Endothelial cell of hepatic sinusoid (primary cell): ENCODE results near the gene KRT6B.

Experiments used
- in situ Hi-C: cut with HindIII; loops from 2 replicates; pipeline ENCODE4 v1.10.0; 2017; ENCODE audit warnings: low sequenced_read_pairs

Gene KRT6B

DNA sequence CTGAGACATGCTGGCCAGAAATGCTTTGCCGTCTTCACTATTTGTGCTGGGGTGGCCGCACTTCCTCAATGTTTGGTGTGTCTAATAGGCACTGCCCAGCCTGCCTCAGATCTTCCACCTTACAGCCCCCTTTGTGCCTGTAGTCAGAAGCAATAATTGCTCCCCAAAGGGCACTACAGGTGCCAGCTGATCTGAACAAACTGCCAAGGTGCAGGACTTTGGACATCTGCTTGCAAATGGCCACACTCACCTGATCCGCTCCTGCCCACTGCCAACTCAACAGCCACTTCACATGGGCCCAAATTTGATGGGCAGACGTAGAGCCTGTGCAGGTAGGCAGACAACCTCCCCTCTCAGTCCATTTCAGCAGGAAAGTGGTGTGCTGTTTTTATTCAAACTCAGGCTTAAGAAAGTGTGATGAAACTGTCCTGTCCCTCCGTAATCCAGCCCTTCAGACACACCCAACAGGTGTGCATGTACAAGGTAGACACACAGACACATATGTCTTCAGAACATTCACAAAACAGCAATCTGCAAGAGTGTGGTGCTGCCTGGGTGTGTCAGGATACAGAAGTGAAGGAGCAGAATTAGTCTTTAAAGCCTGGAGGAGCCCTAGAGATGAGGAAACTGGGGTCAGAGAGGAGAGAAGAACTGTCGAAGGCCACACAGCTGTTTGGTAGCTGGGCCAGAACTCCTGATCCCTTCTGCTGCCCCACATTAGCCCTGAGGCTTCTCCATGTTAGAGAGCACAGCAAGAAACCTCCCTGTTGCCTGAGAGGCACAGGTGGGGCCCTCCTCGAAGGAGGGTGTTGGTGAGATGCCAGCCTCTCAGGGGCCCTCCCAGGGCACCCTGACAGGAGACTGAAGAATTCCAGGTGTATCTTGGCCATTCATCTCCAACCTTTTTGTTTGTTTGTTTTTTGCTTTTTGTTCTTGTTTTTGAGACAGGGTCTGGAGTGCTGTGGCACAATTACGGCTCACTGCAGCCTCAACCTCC, 13.3 kb downstream of the KRT6B start:
- in situ Hi-C loops = no loop called here

DNA sequence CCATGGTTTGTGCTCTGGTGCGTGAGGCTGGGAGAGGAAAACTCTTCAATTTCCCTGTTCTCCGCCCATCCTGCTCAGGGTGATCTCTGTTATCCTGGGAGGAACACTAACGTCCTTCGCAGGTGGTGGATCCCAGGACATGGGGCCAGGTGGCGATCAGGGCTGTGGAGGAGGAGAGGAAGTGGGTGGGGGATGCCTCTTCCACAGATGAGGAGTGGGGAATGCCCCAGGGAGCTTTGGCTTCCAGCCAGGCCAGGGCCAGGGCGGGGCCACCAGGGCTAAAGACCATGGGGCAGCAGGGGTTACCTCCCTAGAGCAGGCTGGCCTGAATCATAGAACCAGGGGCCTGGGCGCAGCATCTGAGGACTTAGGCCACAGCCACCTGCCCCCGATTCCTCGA, 14.4 kb downstream of the KRT6B start:
- in situ Hi-C loops = no loop called here

DNA sequence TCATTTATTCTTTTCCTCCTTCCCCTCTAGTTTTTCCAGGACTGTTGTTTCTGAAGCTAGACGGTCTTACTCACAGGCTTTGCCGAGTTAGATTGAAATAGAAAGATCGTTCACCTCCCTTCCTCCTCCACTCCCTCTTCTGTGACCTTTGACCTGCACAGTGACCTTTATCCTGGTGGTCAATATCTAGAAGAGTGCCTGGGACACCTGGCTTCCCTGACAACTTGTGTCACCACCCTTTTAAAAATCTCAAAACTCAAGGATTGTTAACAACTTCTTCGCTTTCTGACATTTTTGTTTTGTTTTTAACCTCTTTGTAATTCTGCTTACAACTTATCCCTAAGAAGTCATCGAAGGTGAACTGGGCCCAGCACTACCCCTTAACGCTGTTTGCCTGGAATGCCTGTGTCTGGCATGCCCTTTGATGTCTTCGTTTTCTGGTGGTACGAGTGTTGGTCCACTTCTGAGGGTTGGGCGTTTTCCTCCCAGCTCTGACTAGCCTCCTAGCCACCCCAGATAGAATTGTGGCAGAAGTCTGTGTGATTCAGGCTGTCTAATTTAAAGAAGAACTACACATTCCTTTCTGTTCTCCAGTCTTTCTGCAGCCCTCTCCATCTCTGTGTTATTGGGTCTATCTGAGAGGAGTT, 15.0 kb downstream of the KRT6B start:
- in situ Hi-C loops = no loop called here

GRCh38 chr12:52436000-52436827, 15.7 kb downstream of the KRT6B start:
- in situ Hi-C loops = no loop called here

GRCh38 chr12:52435659-52435999, 16.3 kb downstream of the KRT6B start:
- in situ Hi-C loops = no loop called here

DNA sequence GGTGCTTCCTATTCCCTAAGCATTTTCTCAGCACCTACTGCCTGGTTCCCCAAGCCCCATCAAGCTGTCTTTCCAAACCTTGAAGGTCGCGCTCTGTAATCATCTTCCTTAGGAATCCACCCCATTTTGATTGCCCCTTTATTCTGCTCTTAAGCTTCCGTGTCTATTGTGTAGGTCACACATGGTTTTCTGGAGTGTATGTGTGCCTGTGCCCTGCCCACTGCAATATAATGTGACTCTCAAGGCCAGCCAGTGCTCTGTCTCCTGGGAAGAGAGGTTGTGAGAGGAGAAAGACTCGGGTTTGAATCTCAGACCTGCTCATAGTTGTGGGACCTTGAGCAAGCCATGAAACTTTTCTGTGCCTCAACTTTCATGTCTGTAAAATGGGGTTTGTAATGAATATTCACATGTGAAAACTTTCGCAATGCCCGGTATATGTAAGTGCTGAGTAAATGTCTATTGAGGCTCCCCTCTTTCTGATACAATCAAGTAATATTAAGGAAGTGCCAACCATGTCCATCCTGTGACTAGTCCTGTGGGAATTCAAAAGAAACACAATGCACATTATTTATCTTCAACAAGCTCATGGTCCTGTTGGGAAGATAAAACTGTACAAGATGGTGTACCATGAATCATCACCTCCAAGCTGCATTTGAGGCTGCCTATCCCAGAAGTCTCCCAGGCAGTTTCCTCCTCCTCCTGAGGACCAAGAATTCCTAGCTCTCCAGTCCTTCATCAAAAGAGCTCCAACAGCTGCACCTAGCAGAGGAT, 17.0 kb downstream of the KRT6B start:
- in situ Hi-C loops = loop anchor here (5.0 kb wide), 1 partner anchor 38 kb away; no protein-coding TSS in a partner anchor

DNA sequence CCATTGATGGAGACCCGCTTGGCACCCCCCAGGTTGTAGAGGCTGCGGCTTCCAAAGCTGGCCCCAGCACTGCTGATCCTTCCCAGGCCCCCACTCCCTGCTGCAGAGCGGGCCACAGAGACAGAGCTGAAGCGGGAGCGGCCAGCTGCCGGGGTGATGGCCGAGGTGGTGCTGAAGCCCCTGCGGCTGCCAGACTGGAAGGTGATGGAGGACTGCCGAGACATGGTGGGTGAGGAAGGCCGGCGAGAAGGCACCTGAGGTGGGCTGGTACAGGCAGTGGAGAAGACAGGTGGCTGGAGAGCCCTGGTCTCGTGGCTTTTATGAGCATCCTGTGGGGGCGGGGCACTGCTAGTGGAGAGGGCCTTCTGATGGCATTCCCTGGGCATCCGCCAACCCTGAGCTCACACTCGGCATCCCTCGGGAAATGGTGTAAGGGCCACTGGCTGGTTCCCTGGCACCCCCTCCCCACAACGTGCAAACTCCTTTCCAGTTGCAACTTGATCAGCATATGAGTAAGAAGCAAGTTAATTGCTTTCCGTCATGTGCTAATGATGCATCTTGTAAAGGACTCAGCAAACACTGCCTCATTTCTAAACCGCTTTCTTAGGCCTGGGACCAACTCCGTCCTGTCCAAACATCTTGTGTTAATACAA, 17.7 kb downstream of the KRT6B start, which contains the start of gene KRT75:
Gene KRT75, minus strand, starts transcription at position 291 of the 653 bp plus-strand sequence. Its CDS starts 67 bp downstream, at position 224.
- in situ Hi-C loops = loop anchor here (5.0 kb wide), 1 partner anchor 37 kb away; no protein-coding TSS in a partner anchor

- in situ Hi-C loops = loop anchor here (5.0 kb wide), 1 partner anchor 36 kb away; no protein-coding TSS in a partner anchor
Measured at GRCh38 chr12:52433501-52434080, 18.4 kb downstream of the KRT6B start.

GRCh38 chr12:52432559-52433207, 19.3 kb downstream of the KRT6B start:
- in situ Hi-C loops = loop anchor here (5.0 kb wide), 1 partner anchor 35 kb away; no protein-coding TSS in a partner anchor

DNA sequence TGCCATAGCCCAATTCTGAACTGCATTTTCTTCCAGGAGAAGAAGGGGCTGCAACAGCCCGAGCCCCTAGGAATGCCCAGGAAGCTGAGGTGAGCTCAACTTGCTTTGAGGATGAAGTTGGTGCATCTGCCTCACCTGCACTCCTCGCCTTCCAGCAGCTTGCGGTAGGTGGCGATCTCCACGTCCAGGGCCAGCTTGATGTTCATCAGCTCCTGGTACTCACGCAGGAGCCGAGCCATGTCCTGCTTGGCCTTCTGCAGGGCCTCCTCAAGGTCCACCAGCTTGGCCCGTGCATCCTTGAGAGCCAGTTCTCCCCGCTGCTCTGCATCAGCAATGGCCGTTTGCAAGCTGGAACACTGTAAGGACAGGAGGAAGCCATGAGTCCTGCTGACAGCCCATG, 23.8 kb downstream of the KRT6B start:
- in situ Hi-C loops = no loop called here

DNA sequence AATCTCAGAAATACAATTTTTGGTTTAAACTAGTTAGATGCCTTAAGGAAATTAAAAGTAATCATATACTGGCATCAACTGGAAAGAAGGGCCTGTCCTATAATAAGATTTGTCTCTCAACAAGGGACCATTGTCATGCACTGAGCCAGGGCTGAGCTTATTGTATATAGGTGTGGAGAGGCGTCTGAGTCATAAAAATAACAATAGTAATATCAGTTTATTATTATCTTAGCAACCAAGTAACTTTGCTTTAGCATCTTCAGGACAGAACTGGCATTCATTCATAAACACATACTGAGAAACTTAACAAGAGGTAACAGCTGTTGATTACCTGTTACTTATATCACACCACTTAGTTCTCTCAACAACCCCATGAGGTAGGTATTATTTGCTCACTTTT, 24.9 kb downstream of the KRT6B start:
- in situ Hi-C loops = no loop called here

GRCh38 chr12:52426034-52426433, 25.9 kb downstream of the KRT6B start:
- in situ Hi-C loops = no loop called here

DNA sequence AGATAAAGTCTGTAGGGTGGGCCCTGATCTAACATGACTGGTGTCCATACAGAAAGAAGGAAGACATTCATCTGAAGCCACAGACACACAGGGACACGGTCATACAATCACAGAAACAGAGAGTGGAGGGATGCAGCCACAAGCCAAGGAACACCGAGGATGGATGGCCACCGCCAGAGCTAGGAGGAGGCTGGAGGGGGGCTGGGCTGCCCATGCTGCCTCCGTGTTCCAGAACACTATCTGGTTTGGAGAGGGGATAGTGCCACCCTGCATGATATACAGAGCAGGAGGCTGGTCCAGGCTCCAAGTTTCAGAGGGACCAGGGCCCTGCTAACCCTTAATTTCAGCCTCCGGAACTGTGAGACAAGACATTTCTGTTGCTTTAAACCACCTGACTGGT, 26.5 kb downstream of the KRT6B start:
- in situ Hi-C loops = no loop called here

DNA sequence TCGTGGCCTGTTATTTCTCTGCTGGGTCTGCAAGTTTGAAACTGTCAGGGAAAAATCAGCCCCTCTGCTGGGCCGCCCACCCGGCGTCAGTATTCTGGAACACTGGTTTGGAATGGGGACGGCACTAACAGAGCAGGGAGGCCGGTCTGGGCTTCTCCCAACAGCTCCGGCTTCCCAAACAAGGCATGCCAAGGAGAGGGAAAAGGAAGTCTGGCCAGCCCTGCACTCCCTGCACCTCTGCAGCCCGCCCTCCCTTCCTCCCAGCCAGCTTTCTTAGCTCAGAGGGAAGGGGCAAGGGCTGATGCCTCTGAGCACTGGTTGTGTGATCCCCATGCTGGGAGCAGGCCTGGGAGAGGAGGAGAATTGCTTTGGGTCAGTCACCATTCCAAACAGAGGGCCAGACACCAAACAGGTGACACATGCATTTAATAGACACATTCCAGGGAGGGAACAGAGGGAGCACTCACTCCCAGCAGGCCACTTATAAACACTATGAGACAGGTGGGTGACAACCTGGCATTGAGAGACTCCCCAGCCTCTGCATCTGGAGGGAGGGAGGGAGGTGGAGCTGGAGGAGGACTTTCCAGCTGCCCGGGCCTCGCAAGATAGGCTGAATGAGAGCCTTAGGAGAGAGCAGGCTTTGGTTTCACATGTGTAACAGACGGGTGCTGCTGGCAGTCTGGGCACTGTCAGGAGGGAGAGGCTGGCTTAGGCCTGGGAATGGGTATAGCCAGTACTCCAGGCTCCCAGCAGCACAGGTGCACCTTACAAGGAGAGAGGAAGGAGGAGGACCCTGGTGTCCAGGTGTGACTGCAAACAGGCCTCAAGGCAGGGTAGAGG, 28.1 kb downstream of the KRT6B start:
- in situ Hi-C loops = no loop called here

GRCh38 chr12:52423035-52423434, 28.9 kb downstream of the KRT6B start:
- in situ Hi-C loops = no loop called here

GRCh38 chr12:52419656-52420055, 32.3 kb downstream of the KRT6B start:
- in situ Hi-C loops = no loop called here

- in situ Hi-C loops = no loop called here
Measured at GRCh38 chr12:52418576-52419110, 33.3 kb downstream of the KRT6B start.

- in situ Hi-C loops = no loop called here
Measured at GRCh38 chr12:52417740-52418139, 34.2 kb downstream of the KRT6B start.
